KMS-11 (cell line): Measurements from ENCODE around the gene CCHCR1.

Experiments used
- H2AFZ ChIP-seq: fragments of 200-600 bp; sonication (generic); 2 replicates; pipeline ENCODE4 v1.6.1; 2016; ENCODE audit warnings: antibody characterized with exemption, mixed run types, low read depth
- H3K27ac ChIP-seq: fragments of 200-600 bp; sonication (generic); 2 replicates; pipeline ENCODE4 v1.6.1; 2016; ENCODE audit warnings: mild to moderate bottlenecking, mixed run types
- H3K27me3 ChIP-seq: fragments of 200-600 bp; sonication (generic); 2 replicates; pipeline ENCODE4 v1.6.1; 2017; ENCODE audit warnings: mild to moderate bottlenecking, low read depth, mixed run types, moderate library complexity; ENCODE audit not compliant: insufficient read depth
- H3K36me3 ChIP-seq: fragments of 200-600 bp; sonication (generic); 2 replicates; pipeline ENCODE4 v1.6.1; 2017; ENCODE audit warnings: mild to moderate bottlenecking, mixed run types; ENCODE audit not compliant: insufficient read depth
- H3K4me1 ChIP-seq: fragments of 200-600 bp; sonication (generic); 2 replicates; pipeline ENCODE4 v1.6.1; 2016; ENCODE audit warnings: mild to moderate bottlenecking, low read depth, mixed run types; ENCODE audit not compliant: poor library complexity, severe bottlenecking
- H3K4me2 ChIP-seq: fragments of 200-600 bp; sonication (generic); 2 replicates; pipeline ENCODE4 v1.7.0; 2016; ENCODE audit warnings: mild to moderate bottlenecking, mixed run types
- H3K4me3 ChIP-seq: fragments of 200-600 bp; sonication (generic); IDR thresholded peaks from 2 replicates; pipeline ENCODE4 v1.6.1; 2017; ENCODE audit warnings: low read depth, low read length, mixed read lengths; ENCODE audit not compliant: insufficient read depth
- H3K79me2 ChIP-seq: fragments of 200-600 bp; sonication (generic); 2 replicates; pipeline ENCODE4 v1.6.1; 2016; ENCODE audit warnings: low read depth, mixed run types; ENCODE audit not compliant: insufficient read depth
- H3K9ac ChIP-seq: fragments of 200-600 bp; sonication (generic); 2 replicates; pipeline ENCODE4 v1.6.1; 2016; ENCODE audit warnings: mild to moderate bottlenecking, mixed run types
- H4K20me1 ChIP-seq: fragments of 200-600 bp; sonication (generic); 2 replicates; pipeline ENCODE4 v1.6.1; 2016; ENCODE audit warnings: mild to moderate bottlenecking, mixed run types; ENCODE audit not compliant: insufficient read depth
- CTCF ChIP-seq: fragments of 200-600 bp; sonication (generic); conservative IDR thresholded peaks from 2 replicates; pipeline ENCODE4 v1.6.1; 2017; ENCODE audit warnings: low read depth, mild to moderate bottlenecking, antibody characterized with exemption, low read length, moderate library complexity, mixed read lengths

CCHCR1 gene

DNA sequence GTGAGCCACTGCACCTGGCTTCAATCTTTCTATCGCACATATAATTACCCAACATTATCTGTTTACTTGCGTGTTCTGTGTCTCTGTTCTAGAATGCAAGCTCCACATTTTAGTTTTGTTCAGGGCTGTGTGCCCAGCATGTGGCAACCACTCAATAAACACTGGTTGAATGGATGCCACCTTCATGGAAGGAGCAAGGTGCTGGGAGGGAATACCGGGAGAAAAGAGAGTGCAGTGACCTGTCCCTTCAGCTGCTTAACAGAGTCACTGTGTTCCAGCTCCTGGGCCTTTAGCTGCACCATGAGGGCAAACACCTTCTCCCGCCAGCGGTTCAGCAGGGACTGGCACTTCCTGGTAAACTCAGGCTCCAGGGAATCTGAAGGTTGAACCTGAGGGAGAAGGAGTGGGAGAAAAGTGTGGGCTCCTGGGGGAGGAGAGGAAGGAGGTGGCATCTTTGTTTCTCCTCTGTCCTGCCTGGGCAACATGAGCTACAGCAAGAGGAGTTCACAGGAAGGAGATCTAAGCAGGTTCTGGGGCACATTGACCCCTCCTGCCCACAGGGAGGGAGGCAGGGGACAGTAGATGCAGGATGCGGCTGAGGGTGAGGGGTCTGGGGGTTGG, 7.7 kb downstream of the CCHCR1 start:
- H2AFZ ChIP-seq = no peak overlapping the region
- no peaks in the 10 kb centered on the region for H4K20me1 ChIP-seq
- no peaks in the 10 kb centered on the region for H3K4me1 ChIP-seq
- no peak overlapping the region for H3K4me3 ChIP-seq
- H3K79me2 ChIP-seq = no peaks in the 10 kb centered on the region
- H3K36me3 ChIP-seq = no peaks in the 10 kb centered on the region
- no peak for TF ChIP-seq CTCF
- H3K9ac ChIP-seq = no peak overlapping the region
- no peak overlapping the region for H3K27ac ChIP-seq
- no peaks in the 10 kb centered on the region for H3K27me3 ChIP-seq
- no peak overlapping the region for H3K4me2 ChIP-seq

- Histone ChIP-seq H4K20me1 (no peaks in the 10 kb centered on the region), H3K4me1 (no peaks in the 10 kb centered on the region), H3K27ac (no peak overlapping the region), H3K4me3 (no peak overlapping the region), H3K27me3 (no peaks in the 10 kb centered on the region), H3K36me3 (no peaks in the 10 kb centered on the region), H2AFZ (no peak overlapping the region), H3K79me2 (no peaks in the 10 kb centered on the region), H3K4me2 (no peak overlapping the region), H3K9ac (no peak overlapping the region)
- no peak for TF ChIP-seq CTCF
These were observed 12.2 kb downstream of the CCHCR1 start for GRCh38 chr6:31145386-31145785.

GRCh38 chr6:31144970-31145340, 12.6 kb downstream of the CCHCR1 start:
- Histone ChIP-seq H3K27ac (no peak overlapping the region), H3K4me1 (no peaks in the 10 kb centered on the region), H3K27me3 (no peaks in the 10 kb centered on the region), H3K36me3 (no peaks in the 10 kb centered on the region), H3K4me3 (no peak overlapping the region), H2AFZ (no peak overlapping the region), H3K9ac (no peak overlapping the region), H3K79me2 (no peaks in the 10 kb centered on the region), H3K4me2 (no peak overlapping the region), H4K20me1 (no peaks in the 10 kb centered on the region)
- TF ChIP-seq CTCF = no peak

DNA sequence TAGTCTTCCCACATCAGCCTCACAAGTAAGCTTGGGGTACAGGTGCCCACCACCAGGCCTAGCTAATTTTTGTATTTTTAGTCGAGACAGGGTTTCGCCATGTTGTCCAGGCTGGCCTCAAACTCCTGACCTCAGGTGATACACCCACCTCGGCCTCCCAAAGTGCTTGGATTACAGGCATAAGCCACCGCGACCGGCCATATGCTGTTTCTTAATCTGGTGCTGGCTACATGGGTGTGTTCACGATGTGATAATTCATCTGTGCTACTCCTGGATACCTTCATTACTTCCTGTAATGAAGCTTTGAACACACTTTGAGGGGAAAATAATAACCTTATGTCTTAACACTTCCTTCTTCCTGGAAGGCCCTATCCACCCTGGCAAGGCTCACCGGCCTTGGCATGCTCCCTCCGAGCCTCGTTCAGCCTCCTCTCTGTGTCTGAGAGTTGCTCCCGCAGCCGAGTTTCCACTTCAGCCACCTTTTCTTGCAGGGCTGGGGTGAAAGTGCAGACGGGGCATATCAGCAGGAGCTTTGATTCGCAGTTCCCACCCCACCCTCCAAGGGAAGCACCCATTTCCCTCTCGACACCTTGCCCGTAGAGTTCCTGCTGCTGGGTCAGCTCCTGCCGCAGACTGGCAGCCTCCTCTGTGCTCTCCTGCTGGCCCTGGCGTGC, 13.2 kb downstream of the CCHCR1 start:
- no peak overlapping the region for H3K4me3 ChIP-seq
- no peak for TF ChIP-seq CTCF
- no peaks in the 10 kb centered on the region for H3K4me1 ChIP-seq
- no peaks in the 10 kb centered on the region for H3K27me3 ChIP-seq
- H3K79me2 ChIP-seq = no peaks in the 10 kb centered on the region
- H3K9ac ChIP-seq = no peak overlapping the region
- H4K20me1 ChIP-seq = no peaks in the 10 kb centered on the region
- no peaks in the 10 kb centered on the region for H3K36me3 ChIP-seq
- no peak overlapping the region for H3K4me2 ChIP-seq
- H3K27ac ChIP-seq = no peak overlapping the region
- no peak overlapping the region for H2AFZ ChIP-seq
